GM18873 (cell line): ENCODE results near the gene LELP1.
"Not testable (repeated sequence)": the region's sequence is repeated elsewhere in the genome, so short reads cannot be mapped to it uniquely, and the experiment has no call there.

Experiments
- ATAC-seq: cut with Tn5 transposase; IDR thresholded peaks from one replicate; pipeline ENCODE4 v1.9.1; 2021; ENCODE audit warnings: mild to moderate bottlenecking, moderate library complexity, moderate number of reproducible peaks; ENCODE audit not compliant: unreplicated experiment, low FRiP score

Gene LELP1

DNA sequence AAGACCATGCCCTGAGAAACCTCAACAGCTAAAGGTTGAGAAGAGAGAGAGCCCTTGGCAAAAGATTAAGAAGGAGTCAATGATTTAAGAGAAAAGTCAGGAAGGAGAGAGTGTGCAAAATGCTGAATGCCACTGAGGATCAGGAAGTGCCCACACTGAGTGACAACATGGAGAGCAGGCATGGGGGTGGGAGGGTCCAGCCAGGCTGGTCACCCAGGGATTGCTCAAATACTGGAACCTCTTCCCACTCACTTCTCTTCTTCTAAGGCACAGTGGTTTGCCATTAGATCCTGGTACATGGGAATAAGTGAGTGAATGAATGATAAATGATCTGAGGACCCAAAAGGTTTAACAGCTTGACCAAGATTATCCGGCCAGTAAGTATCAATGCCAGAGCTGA lies 25.3 kb downstream of the LELP1 start:
- ATAC-seq = no peak

DNA sequence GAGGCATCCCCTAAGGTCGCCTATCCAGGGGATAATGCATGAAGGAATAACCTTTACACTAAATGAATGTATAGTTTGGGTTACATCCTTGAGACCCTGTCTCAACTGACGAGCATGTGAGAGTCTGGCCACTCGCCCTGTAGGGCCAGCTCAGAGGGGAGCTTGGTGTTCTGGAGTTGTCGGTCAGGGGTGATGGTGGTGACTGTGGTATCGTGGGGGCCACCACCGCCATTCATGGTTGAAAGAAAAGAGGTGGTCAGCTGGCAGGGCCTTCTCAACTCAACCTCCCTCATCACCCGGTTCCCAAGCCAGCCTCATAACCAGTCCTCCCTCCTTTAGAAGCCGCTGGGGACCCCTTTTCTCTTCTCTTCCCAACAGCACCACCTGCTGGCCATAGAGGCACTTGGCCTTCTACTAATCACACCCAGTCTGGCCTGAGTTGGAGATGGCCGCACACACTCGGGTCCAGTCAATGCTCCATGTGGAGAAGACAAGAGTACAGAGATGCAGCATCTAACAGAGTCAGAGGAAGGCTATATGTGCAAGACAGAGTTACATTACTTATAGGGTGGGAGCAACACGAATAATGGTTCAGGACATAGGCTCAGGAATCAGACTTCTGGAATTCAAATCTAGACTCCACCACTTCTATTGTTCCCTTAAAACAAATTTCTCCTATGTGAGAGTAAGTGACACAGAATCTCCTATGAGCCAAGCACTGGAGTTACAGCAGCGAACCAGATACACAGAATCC lies 26.0 kb downstream of the LELP1 start:
- ATAC-seq = not testable (repeated sequence)

DNA sequence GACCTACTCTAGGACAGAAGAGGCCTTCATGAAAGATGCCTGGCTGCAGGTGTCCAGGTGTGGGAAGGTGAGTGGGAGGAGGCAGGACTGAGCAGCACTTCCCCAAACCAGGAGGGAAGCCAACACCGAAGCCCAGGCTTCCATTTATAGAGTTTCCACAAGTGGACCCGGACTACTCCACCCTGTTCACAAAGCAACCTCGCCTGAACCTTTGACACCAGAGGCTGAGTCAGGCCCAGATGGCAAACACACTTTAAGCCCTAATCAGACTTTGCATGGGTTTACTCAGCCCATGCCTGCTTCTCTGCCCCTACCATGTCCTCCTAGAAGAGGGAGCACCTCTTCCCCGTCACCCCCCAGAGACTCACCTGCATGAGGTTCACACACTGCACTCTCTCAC lies 28.1 kb downstream of the LELP1 start:
- ATAC-seq = no peak

DNA sequence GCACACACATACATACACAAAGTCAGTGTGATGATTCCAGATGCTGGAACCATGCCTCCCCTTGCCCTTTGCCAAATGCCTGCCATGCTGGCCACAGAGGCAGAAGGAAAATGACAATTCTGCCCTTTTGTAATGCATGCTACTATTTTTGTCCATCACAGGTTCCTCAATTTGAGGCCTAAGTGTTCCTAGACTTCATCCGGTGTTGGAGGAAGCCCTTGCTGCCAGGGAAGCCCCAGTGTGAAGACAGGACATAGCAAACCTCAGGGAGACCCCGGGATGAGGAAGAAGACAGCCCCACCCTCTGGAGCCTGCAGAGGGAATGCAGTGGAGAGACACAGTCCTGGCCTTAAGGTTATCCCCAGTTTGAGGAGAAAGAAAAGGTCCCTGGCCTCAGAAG lies 28.6 kb downstream of the LELP1 start:
- ATAC-seq = no peak

DNA sequence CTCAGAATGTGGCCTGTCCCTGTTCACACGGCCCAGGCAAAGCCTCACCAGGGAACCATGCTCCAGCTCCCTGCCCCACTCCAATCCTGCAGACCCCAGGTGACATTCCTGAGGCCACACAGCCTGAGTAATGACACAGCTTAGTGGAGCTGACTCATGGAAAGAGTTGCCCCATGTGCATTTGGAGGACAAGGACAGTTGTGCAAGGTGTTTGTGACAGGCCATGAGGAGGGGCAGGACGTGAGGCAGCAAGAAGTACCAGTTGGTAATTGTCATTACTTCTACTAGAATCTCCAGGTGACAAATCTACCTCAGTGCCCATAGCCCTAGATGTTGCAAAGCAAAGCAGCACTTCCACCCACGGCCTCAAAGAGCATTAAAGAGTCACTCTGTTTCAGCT lies 29.3 kb downstream of the LELP1 start:
- no peak for ATAC-seq

DNA sequence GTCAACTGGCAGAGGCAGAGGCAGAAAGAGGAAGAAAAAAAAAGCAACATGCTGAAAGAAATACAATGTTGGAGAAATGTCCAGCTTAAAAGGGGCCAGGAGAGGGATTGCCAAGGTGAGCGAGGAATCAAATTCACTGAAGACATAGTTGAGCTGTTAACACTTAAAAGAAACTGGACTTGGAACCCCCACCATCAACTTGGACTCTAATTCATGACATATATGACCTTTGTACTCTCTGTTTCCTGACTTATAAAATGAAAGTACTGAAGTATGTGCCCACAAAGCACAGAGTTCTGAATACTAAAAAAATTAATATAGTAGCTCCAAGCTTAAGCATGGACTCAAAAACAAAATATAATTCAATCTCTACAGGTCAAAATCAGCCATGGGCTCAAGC lies 30.2 kb downstream of the LELP1 start:
- no peak for ATAC-seq

DNA sequence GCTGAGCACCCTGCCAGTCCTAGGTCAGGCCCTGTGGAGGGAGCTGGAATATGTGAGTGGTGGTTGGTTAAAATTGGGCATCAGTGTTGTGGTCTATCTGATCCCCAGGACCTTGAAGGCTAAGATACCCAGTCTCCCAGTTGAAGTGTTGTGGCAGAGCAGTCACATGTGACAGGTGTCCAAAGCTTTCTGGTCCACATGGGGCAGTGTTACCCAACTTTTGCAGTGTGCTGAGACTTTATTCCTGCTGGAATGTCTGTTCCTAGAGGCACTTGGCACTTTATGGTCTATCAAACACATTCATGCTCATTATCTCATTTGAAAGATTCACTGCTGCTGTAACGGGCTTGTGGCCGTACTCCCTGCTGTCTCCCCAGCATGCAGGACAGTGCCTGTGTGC lies 35.3 kb downstream of the LELP1 start:
- ATAC-seq = no peak

DNA sequence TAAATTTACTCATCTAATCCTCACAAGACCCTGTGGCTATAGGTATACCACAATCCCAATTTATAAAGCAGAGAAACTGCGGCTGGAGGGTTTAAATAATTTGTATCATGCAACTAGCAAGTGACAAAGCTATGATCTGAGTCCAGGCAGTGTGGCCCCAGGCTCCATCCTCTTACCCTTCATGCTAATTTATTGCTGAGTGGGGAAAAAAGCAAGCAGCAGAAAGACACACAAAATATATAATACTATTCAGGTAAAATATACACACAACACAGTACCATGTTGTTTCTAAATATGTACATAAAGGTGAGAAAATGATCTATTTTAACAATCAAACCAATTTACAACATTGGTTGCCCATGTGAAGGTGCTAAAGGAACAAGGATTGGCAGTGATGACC lies 38.9 kb downstream of the LELP1 start:
- no peak for ATAC-seq

DNA sequence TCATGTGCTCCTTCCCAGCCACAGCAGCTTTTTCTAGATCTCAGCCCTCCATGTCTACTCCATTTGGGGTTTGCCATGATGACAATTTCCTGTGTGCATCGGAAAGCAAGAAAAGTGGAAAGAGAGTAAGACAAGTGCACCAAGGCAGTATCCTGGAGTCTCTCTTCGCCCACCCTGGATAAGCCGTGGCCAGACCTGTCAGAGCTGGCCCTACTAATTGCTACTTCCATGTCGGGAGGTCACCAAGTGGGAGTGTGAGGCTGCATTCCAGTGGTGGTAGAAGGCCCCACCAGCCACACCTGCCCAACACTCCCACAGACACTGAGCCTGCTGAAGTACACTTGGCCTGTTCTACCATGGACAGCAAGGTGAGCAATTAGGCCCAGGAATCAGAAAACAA lies 42.2 kb downstream of the LELP1 start:
- no peak for ATAC-seq

DNA sequence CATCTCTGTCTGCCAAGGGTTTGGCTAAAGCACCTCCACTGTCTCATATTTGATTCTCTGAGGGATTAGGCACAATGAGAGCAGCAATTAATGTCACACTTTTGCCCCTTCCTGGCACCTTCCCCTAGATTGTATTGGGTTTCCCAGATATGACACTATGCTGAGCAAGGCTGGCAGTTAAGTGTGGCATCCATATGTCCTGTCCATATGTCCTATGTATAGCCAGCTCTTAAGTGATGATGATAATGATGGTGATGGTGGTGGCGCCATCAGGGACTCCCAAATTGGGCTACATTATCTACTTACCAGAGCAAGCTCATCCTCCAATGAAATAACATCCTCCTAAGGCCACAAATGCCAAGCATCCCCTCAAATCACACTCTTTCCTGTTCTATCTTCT lies 42.8 kb downstream of the LELP1 start:
- ATAC-seq = no peak

DNA sequence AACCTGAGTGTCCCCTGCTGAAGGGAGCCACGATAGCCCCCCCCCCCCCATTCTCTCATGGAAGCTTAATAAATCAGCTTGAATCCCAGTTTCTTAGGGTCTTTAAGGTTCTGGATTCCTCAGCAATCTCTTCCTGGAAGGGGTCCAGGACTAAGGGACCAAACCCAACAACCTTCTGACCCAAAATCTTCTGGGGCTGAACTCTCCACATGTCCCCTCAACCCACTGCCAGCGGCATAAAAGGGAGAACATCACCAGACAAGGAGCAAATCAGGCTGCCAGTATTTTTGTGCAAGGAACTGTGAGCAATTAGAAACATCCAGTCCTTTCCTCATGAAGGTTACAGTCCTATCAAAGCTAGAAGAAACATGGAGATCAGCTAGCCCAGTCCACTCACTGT lies 43.6 kb downstream of the LELP1 start:
- no peak for ATAC-seq

DNA sequence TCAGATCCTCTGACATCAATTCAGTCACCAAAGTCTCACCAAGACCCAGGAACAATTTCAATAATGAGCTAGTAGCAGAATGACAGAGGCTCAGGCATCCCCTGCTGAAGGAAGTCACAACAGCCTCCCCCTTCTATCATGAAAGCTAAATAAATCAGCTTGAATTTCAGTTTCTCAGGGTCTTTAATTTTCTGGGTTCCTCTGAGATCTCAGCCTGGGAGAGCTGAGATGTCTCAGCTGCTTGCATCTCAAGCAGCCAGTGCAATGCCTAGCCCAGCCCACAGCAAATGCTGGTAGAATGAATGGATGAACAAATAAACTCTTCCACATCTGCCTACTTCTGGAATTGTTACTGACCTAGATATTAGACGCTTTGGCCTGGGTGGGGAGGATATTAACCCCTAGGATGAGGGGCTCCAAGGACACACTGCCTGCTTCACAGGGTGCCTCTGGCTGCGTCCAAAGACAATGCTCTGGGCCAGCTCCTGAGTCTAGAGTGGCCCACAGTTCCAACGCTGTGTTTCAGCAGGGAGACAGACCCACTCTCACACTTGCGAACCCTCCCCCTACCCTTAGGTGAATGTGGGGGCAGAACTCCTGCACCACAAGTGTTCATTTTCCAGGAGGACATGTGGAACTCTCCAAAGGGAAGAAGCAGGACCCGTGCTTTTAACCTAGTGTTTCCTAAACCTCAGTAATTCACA lies 45.1 kb downstream of the LELP1 start:
- ATAC-seq = no peak

DNA sequence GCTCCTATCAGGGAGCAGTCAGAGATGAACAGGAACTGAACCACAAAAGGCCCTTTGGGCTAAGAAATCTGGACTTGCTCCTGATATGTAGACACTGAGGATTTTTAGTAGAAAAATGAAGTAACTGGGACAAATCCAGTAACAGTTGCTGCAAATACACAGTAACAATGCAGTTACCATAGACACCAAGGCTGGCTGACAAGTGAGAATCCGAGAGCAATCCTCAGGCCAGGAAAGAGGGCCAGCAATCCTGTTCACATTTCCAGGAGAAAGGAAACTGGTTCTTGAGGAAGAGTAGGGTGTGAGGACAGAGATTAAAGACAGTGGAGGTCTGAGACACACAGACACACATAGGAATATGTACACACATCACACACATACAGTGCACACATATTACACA lies 46.9 kb downstream of the LELP1 start:
- ATAC-seq = no peak

DNA sequence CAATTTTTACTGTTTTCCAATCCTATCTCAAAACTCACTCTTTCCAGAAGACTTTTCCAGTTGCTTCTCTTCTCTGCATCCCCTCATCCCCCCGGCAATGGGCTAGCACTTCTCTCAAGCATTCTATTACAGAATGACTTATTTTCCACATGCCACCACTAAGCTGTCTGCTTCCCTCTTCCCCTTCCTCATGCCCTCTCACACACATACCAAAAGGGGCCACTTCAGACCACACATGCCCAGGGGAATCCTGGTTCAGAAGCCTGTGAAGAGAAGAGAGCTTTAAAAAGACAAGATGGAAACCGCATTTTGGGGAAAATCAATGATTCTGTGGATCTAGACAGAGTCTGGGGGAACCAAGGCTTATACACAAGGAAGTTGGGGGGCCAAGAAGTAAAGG lies 47.9 kb downstream of the LELP1 start:
- no peak for ATAC-seq

DNA sequence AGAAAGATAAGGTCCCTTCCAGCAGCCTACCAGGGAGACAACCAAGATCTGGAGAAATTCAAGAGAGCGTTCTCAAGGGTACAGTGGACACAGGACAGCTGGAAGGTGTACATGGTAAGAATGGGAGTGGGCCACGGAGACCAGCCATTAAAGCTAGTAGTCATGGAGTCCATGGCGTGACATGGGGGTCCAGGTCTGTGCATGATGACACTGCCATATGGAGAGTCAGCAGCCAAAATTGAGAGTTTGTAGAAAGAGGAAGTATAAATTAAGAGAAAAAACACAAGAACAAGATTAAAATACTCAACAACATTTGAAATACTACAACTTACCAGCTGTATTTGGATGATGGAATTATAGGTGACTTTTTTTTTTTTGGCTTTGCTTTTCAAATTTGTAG lies 48.3 kb downstream of the LELP1 start:
- ATAC-seq = no peak

DNA sequence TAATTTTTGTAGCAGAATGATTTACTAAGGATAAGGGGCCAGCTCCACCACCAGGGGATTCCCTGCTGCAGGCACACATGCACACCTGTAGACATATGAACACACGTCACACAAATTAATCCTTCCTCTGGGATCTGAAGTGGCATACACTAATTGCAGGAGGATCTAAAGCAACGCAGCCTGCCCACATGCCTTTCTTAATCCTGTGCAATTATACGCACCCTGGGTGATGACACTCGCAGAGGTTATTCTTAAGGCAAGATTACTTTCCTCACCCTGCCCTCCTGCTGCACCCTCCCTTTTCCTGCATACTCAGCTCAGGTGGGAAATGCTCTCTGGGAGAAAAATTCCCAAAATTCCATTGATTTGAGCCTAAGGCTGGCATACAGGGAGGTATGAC lies 48.8 kb downstream of the LELP1 start:
- ATAC-seq = no peak

DNA sequence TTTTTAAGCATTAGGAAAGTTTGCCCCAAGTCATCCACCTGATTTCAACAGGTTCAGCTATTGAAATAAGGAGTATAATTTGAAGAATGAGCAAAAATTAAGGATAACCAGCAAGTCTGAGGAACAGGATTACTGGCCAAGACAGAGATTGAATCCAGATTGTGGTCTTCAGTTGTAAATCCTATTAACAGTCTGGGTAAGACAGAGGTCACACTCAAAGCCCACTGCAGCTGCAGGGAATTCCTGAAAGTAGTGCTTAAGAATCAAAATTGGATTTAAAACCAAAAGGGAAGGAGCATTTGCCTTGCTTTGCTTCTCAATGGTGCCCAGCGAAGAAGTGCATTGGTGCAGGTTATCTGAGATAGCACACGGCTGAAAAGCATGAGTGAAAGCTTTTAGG lies 49.8 kb downstream of the LELP1 start:
- no peak for ATAC-seq

DNA sequence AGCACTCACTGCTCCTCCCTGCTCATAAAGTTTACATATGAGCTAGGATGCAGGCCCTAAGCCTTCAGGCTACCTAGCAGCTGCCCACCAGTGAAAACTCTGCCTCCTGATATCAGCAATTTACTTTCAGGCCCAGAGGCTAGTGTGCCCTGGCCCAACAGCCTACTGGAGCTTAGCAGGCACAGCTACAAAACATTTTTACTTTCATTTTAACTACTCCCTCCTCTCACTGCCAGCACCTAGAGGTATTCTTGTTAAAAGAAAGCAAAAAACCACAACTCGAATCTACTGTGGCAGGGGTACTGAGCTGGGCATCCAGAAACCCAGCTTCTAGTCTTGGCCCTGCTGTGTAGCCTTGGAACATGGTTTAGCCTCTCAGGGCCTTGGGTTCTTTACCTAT lies 50.5 kb downstream of the LELP1 start:
- ATAC-seq = no peak
